ENCODE measurements around the gene WDR91.

Gene WDR91

GRCh38 chr7:135159359-135160085 is 51.8 kb downstream of the WDR91 start:
- peak; percentile 41 for DNase-seq (ENCODE audit: low read depth)
- no peak overlapping the region for H3K4me3 ChIP-seq (ENCODE audit: control insufficient read depth, low read depth, low read length)
- TF ChIP-seq CTCF (conservative IDR thresholded peaks at IDR 0.05; ENCODE audit: control insufficient read depth, insufficient read depth, low read depth, low read length): no peak

- no peak for TF ChIP-seq CTCF (conservative IDR thresholded peaks at IDR 0.05; ENCODE audit: control insufficient read depth, insufficient read depth, low read depth, low read length)
- no peak overlapping the region for H3K4me3 ChIP-seq (ENCODE audit: control insufficient read depth, low read depth, low read length)
- no peak for DNase-seq (ENCODE audit: low read depth)
Measured at GRCh38 chr7:135158874-135159273, 52.5 kb downstream of the WDR91 start.

- no peak for TF ChIP-seq CTCF (conservative IDR thresholded peaks at IDR 0.05; ENCODE audit: control insufficient read depth, insufficient read depth, low read depth, low read length)
- H3K4me3 ChIP-seq (ENCODE audit: control insufficient read depth, low read depth, low read length): no peak overlapping the region
- no peak for DNase-seq (ENCODE audit: low read depth)
Measured at GRCh38 chr7:135158141-135158655, 53.1 kb downstream of the WDR91 start.

GRCh38 chr7:135156290-135156689 is 55.0 kb downstream of the WDR91 start:
- no peak overlapping the region for H3K4me3 ChIP-seq (ENCODE audit: control insufficient read depth, low read depth, low read length)
- TF ChIP-seq CTCF (conservative IDR thresholded peaks at IDR 0.05; ENCODE audit: control insufficient read depth, insufficient read depth, low read depth, low read length): no peak
- DNase-seq (ENCODE audit: low read depth): no peak

- no peak for DNase-seq (ENCODE audit: low read depth)
- no peak overlapping the region for H3K4me3 ChIP-seq (ENCODE audit: control insufficient read depth, low read depth, low read length)
- no peak for TF ChIP-seq CTCF (conservative IDR thresholded peaks at IDR 0.05; ENCODE audit: control insufficient read depth, insufficient read depth, low read depth, low read length)
Measured at GRCh38 chr7:135154734-135155133, 56.6 kb downstream of the WDR91 start.

- TF ChIP-seq CTCF (conservative IDR thresholded peaks at IDR 0.05; ENCODE audit: control insufficient read depth, insufficient read depth, low read depth, low read length): no peak
- no peak overlapping the region for H3K4me3 ChIP-seq (ENCODE audit: control insufficient read depth, low read depth, low read length)
- DNase-seq (ENCODE audit: low read depth): no peak
Measured at GRCh38 chr7:135152442-135152841, 58.9 kb downstream of the WDR91 start.
